ENCODE measurements around the gene STX17.

Gene STX17

GRCh38 chr9:99894826-99895225, 11.6 kb upstream of the STX17 start:
- H3K4me3 ChIP-seq (ENCODE audit: low read depth, low read length) = no peak overlapping the region
- TF ChIP-seq CTCF (IDR thresholded peaks at IDR 0.05; ENCODE audit: low read depth, low read length) (no peak), MYC (IDR thresholded peaks at IDR 0.05; ENCODE audit: low read depth, low read length) (no peak)
- DNase-seq (ENCODE audit: low read depth) = no peak

- no peak for TF ChIP-seq CTCF (IDR thresholded peaks at IDR 0.05; ENCODE audit: low read depth, low read length)
- TF ChIP-seq POLR2A (IDR thresholded peaks at IDR 0.05; ENCODE audit: extremely low read depth, insufficient read length) = no peak
- no peak for TF ChIP-seq MAX (IDR thresholded peaks at IDR 0.05; ENCODE audit: low read depth, low read length)
- no peak for TF ChIP-seq MYC (IDR thresholded peaks at IDR 0.05; ENCODE audit: low read depth, low read length)
- DNase-seq (ENCODE audit: low read depth) = no peak
Observed at GRCh38 chr9:99895510-99895909, 10.9 kb upstream of the STX17 start.

GRCh38 chr9:99896119-99896518, 10.3 kb upstream of the STX17 start:
- no peak for DNase-seq (ENCODE audit: low read depth)
- no peak overlapping the region for H3K4me3 ChIP-seq (ENCODE audit: low read depth, low read length)
- no peak for TF ChIP-seq CTCF (IDR thresholded peaks at IDR 0.05; ENCODE audit: low read depth, low read length)
- no peak for TF ChIP-seq MAX (IDR thresholded peaks at IDR 0.05; ENCODE audit: low read depth, low read length)
- TF ChIP-seq POLR2A (IDR thresholded peaks at IDR 0.05; ENCODE audit: extremely low read depth, insufficient read length) = no peak
- no peak for TF ChIP-seq MYC (IDR thresholded peaks at IDR 0.05; ENCODE audit: low read depth, low read length)

More at GRCh38 chr9:99895510-99895909, 10.9 kb upstream of the STX17 start:
- no peak overlapping the region for H3K4me3 ChIP-seq (ENCODE audit: low read depth, low read length)

- DNase-seq (ENCODE audit: low read depth) = no peak
- TF ChIP-seq MYC (IDR thresholded peaks at IDR 0.05; ENCODE audit: low read depth, low read length) (no peak), MAX (IDR thresholded peaks at IDR 0.05; ENCODE audit: low read depth, low read length) (no peak), CTCF (IDR thresholded peaks at IDR 0.05; ENCODE audit: low read depth, low read length) (no peak), POLR2A (IDR thresholded peaks at IDR 0.05; ENCODE audit: extremely low read depth, insufficient read length) (no peak)
- H3K4me3 ChIP-seq (ENCODE audit: low read depth, low read length) = no peak overlapping the region
Observed at GRCh38 chr9:99903393-99903792, 3.1 kb upstream of the STX17 start.

- peak overlapping the region; percentile 65 for H3K4me3 ChIP-seq (ENCODE audit: low read depth, low read length)
- TF ChIP-seq POLR2A (IDR thresholded peaks at IDR 0.05; ENCODE audit: extremely low read depth, insufficient read length) (no peak), MAX (IDR thresholded peaks at IDR 0.05; ENCODE audit: low read depth, low read length) (no peak), MYC (IDR thresholded peaks at IDR 0.05; ENCODE audit: low read depth, low read length) (no peak), CTCF (IDR thresholded peaks at IDR 0.05; ENCODE audit: low read depth, low read length) (no peak)
- DNase-seq (ENCODE audit: low read depth) = no peak
Observed at GRCh38 chr9:99905833-99906402, 536 bp upstream of the STX17 start.

GRCh38 chr9:99907208-99907532, 716 bp downstream of the STX17 start:
- no peak for DNase-seq (ENCODE audit: low read depth)
- peak overlapping the region; percentile 76 for H3K4me3 ChIP-seq (ENCODE audit: low read depth, low read length)
- TF ChIP-seq POLR2A (IDR thresholded peaks at IDR 0.05; ENCODE audit: extremely low read depth, insufficient read length) (no peak), MYC (IDR thresholded peaks at IDR 0.05; ENCODE audit: low read depth, low read length) (no peak), CTCF (IDR thresholded peaks at IDR 0.05; ENCODE audit: low read depth, low read length) (no peak), MAX (IDR thresholded peaks at IDR 0.05; ENCODE audit: low read depth, low read length) (no peak)

All from NB4 (cell line).